ENCODE data around the gene C5.

DNA sequence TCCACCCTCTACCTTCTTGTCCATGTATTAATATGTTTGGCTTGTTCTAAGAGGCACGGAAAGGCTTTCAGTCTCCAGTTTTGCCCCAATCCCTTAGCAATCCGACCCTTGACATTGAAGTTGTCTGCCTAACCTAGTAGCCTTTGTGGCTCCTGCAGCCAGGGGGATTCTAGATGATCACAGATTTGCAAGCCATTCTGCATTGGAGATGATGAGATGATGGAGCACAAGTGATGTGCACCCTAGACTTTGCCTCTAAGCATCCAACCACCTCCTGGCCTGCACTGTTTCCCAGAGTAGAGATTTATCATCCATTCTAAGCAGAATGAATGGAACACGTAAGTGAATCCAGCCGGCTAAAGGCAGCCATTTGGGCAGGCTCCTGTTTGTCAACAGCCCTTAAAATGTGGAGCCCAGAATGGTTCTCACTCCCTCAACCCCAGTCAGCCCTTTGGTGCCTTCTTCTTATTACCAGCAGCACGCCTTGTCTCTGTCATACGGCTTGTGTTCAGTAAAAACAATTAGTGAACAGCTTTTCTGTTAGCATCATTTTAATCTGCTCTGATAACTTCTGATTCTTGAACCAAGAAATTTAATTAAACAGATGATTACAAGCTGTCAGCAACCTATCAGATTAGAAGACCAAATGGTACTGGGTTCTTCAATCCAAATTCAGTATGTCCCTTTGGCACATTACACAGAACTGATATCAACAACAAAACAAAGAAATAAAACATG is 117.8 kb downstream of the C5 start:
- TF ChIP-seq, protein P1, sequence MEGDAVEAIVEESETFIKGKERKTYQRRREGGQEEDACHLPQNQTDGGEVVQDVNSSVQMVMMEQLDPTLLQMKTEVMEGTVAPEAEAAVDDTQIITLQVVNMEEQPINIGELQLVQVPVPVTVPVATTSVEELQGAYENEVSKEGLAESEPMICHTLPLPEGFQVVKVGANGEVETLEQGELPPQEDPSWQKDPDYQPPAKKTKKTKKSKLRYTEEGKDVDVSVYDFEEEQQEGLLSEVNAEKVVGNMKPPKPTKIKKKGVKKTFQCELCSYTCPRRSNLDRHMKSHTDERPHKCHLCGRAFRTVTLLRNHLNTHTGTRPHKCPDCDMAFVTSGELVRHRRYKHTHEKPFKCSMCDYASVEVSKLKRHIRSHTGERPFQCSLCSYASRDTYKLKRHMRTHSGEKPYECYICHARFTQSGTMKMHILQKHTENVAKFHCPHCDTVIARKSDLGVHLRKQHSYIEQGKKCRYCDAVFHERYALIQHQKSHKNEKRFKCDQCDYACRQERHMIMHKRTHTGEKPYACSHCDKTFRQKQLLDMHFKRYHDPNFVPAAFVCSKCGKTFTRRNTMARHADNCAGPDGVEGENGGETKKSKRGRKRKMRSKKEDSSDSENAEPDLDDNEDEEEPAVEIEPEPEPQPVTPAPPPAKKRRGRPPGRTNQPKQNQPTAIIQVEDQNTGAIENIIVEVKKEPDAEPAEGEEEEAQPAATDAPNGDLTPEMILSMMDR (IDR thresholded peaks at IDR 0.05) = no peak
- no peak for TF ChIP-seq POLR2A (IDR thresholded peaks at IDR 0.05; ENCODE audit: low read depth)
